AG04450 (cell line): ENCODE results near the gene XCR1. TPM values are rescaled to one million over a fixed set of nuclear protein-coding genes. Genes with fewer than 3 reads are reported as not detected.
"Not testable (repeated sequence)": the region's sequence is repeated elsewhere in the genome, so short reads cannot be mapped to it uniquely, and the experiment has no call there.

Source experiments
- CTCF ChIA-PET: fragments of 300-600, 350-600 bp; formaldehyde crosslinking; extraction: SDS; loops from one replicate; lab custom pipeline; 2022; ENCODE audit warnings: antibody characterized with exemption, inconsistent platforms; lab: Charles Lee
- POLR2A ChIA-PET: fragments of 350-600 bp; formaldehyde crosslinking; extraction: SDS; loops from one replicate; lab custom pipeline; 2021; ENCODE audit warnings: antibody characterized with exemption, inconsistent platforms; lab: Yijun Ruan, JAX
- DNase-seq: peaks from one replicate; pipeline ENCODE4 v3.0.0-alpha.2; 2011; ENCODE audit warnings: low read depth, low spot score
- H3K27ac ChIP-seq: one replicate; pipeline ENCODE4 v1.5.1; 2012; ENCODE audit warnings: low read depth, low read length, control low read depth
- H3K27me3 ChIP-seq: one replicate; pipeline ENCODE4 v1.6.0; 2012; ENCODE audit warnings: low read length; ENCODE audit not compliant: control insufficient read depth, insufficient read depth
- H3K4me3 ChIP-seq: 2 replicates; pipeline ENCODE4 v1.5.1; 2011; ENCODE audit warnings: mild to moderate bottlenecking, low read depth, low read length, control low read depth
- H3K9me3 ChIP-seq: 2 replicates; pipeline ENCODE4 v1.5.1; 2012; ENCODE audit warnings: low read length; ENCODE audit not compliant: control insufficient read depth, insufficient read depth
- polyA plus RNA-seq: library from polyadenylated mRNA; depleted of rRNA; stranded (reverse); fragments of >200 nt; gene quantifications from 2 replicates; pipeline ENCODE4 v1.2.3, GENCODE V29; 2011
- TF ChIP-seq, protein P1 (sequence below): IDR thresholded peaks from 2 replicates; pipeline ENCODE4 v1.5.1; 2011; ENCODE audit warnings: low read depth, low read length, control low read depth, inconsistent platforms

The XCR1 gene
- polyA plus RNA-seq, 1 experiment = not detected

DNA sequence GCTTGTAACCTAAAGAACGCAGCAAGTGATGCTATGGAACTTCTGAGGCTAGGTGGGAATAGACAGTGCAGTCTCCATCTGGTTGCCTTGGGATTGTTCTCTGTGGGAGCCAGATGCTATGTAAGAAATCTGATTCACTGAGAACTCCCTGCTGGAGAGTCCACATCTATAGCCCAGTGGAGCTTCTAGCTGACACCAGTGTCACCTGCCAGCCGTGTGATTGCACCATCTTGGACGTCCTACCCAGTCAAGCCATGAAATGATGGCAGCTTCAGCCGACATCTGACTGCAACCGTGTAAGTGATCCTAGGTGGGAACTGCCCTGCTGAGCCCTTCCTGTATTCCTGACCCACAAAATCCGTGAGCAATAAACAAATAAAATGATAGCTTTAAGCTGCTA, 19.2 kb downstream of the XCR1 start:
- CTCF ChIA-PET = interaction anchor here (3.9 kb wide), 1 partner anchor 71 kb away, joined by 18 read pairs; no protein-coding TSS in a partner anchor
- POLR2A ChIA-PET = no interaction called here
- H3K9me3 ChIP-seq = no peaks in the 10 kb centered on the region
- H3K4me3 ChIP-seq = no peak overlapping the region
- TF ChIP-seq, protein P1, sequence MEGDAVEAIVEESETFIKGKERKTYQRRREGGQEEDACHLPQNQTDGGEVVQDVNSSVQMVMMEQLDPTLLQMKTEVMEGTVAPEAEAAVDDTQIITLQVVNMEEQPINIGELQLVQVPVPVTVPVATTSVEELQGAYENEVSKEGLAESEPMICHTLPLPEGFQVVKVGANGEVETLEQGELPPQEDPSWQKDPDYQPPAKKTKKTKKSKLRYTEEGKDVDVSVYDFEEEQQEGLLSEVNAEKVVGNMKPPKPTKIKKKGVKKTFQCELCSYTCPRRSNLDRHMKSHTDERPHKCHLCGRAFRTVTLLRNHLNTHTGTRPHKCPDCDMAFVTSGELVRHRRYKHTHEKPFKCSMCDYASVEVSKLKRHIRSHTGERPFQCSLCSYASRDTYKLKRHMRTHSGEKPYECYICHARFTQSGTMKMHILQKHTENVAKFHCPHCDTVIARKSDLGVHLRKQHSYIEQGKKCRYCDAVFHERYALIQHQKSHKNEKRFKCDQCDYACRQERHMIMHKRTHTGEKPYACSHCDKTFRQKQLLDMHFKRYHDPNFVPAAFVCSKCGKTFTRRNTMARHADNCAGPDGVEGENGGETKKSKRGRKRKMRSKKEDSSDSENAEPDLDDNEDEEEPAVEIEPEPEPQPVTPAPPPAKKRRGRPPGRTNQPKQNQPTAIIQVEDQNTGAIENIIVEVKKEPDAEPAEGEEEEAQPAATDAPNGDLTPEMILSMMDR = no peak
- DNase-seq = no peak
- peaks cover 7% of the 10 kb centered on the region for H3K27me3 ChIP-seq
- H3K27ac ChIP-seq = no peak overlapping the region

- POLR2A ChIA-PET = no interaction called here
- Histone ChIP-seq H3K27ac (no peak overlapping the region), H3K27me3 (peaks cover 7% of the 10 kb centered on the region), H3K9me3 (no peaks in the 10 kb centered on the region), H3K4me3 (no peak overlapping the region)
- CTCF ChIA-PET = interaction anchor here (1.2 kb wide), 1 partner anchor 72 kb away, joined by 6 read pairs; no protein-coding TSS in a partner anchor
- TF ChIP-seq, protein P1 = no peak
- no peak for DNase-seq
These were observed 20.0 kb downstream of the XCR1 start for GRCh38 chr3:46007280-46007679.

DNA sequence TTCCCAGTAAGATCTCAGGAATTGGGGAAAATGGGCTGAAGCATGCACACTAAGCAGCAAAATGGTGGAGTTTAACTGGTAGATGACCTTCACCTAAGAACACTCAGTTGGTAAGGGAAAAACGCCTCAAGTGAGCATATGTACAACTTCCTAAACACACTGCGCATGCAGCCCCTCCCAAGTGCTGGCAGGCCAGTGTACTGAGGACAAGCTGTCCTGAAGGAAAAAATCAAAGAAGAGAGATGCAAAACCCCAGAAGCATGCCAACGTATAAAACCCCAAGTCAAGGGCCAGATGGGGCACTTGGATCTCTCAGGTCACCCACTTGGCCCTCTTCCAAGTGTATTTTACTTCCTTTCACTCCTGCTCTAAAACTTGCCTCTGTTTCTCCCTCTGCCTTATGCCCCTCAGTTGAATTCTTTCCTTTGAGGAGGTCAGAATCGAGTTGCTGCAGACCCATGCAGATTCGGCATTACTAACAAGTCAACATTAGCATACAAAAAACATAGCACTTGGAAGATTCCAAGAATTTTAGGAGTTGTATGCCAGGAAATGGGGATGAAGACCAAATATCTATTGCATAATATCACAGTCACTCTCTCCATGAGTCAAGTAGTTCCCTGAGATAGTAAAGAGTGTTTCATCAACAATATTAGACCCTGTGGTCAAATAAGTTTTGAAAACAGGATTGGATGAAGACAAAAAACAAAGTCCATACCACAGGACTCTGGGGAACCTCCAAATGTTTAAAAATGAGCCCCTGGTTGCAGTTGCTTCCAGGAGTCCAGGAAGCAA, 20.8 kb downstream of the XCR1 start:
- Histone ChIP-seq H3K4me3 (no peak overlapping the region), H3K27ac (no peak overlapping the region), H3K27me3 (peaks cover 6% of the 10 kb centered on the region), H3K9me3 (no peaks in the 10 kb centered on the region)
- ChIA-PET CTCF (interaction anchor here (1.2 kb wide), 1 partner anchor 73 kb away, joined by 6 read pairs; no protein-coding TSS in a partner anchor), POLR2A (no interaction called here)
- no peak for DNase-seq
- TF ChIP-seq, protein P1 = no peak

DNA sequence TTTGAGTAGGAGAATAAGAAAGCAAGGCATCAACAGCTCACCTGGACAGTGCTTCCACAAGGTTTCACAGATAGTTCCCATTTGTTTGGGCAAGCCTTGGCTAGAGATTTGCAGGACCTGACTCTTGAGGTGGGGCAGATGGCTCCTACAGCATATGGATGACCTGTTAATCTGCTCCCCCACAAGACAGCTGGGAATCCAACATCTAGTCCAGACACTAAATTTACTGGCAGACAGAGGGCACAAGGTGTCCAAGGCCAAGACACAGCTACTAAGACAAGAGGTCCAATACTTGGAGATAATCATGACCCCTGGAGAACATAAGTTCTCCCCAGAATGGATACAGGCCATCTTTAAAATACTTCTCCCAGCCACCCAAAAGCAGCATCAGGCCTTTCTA, 23.6 kb downstream of the XCR1 start:
- DNase-seq, POLR2A ChIA-PET, H3K9me3 ChIP-seq, H3K27ac ChIP-seq, H3K27me3 ChIP-seq, H3K4me3 ChIP-seq: not testable (repeated sequence)
- CTCF ChIA-PET = interaction anchor here (0.7 to 1.4 kb wide), 2 partner anchors 75 kb away, joined by 3 read pairs; no protein-coding TSS in a partner anchor

- ChIA-PET POLR2A (no interaction called here), CTCF (interaction anchor here (0.5 kb wide), 1 partner anchor 589 kb away, joined by 3 read pairs; no protein-coding TSS in a partner anchor)
- Histone ChIP-seq H3K4me3 (no peak overlapping the region), H3K27me3 (peaks cover 4% of the 10 kb centered on the region), H3K9me3 (no peaks in the 10 kb centered on the region), H3K27ac (no peak overlapping the region)
- TF ChIP-seq, protein P1 = no peak
- no peak for DNase-seq
These were observed 26.1 kb downstream of the XCR1 start for GRCh38 chr3:46001178-46001577.
